HTERT RPE-1 (cell line): Measurements from ENCODE around the gene USP9X.
"Not testable (repeated sequence)": the region's sequence is repeated elsewhere in the genome, so short reads cannot be mapped to it uniquely, and the experiment has no call there.

ENCODE experiments used
- in situ Hi-C: fragments of 300-500 bp; cut with MboI; formaldehyde crosslinking; loops from 4 replicates; pipeline ENCODE4 v1.14.3; 2020; ENCODE audit warnings: low sequenced_read_pairs

Gene USP9X

GRCh38 chrX:41276661-41277506, 191.6 kb downstream of the USP9X start:
- in situ Hi-C loops, result no loop called here

- in situ Hi-C loops, result not testable (repeated sequence)
Observed at GRCh38 chrX:41282307-41282706, 197.1 kb downstream of the USP9X start.

- in situ Hi-C loops, result not testable (repeated sequence)
Observed at GRCh38 chrX:41285928-41286327, 200.7 kb downstream of the USP9X start.
